GM20000 (cell line): ENCODE measurements around the gene ZCCHC24.
A peak's percentile ranks its signal among the peaks of the same experiment; 100 is the strongest.

ENCODE experiments used
- DNase-seq: peaks from one replicate; pipeline ENCODE4 v3.0.0; 2012; ENCODE audit warnings: low spot score
- TF ChIP-seq, protein P1 (sequence below): IDR thresholded peaks from 2 replicates; pipeline ENCODE4 v1.5.1; 2012; ENCODE audit warnings: mild to moderate bottlenecking, control low read depth; ENCODE audit errors: extremely low read depth, missing control alignments

Gene ZCCHC24

DNA sequence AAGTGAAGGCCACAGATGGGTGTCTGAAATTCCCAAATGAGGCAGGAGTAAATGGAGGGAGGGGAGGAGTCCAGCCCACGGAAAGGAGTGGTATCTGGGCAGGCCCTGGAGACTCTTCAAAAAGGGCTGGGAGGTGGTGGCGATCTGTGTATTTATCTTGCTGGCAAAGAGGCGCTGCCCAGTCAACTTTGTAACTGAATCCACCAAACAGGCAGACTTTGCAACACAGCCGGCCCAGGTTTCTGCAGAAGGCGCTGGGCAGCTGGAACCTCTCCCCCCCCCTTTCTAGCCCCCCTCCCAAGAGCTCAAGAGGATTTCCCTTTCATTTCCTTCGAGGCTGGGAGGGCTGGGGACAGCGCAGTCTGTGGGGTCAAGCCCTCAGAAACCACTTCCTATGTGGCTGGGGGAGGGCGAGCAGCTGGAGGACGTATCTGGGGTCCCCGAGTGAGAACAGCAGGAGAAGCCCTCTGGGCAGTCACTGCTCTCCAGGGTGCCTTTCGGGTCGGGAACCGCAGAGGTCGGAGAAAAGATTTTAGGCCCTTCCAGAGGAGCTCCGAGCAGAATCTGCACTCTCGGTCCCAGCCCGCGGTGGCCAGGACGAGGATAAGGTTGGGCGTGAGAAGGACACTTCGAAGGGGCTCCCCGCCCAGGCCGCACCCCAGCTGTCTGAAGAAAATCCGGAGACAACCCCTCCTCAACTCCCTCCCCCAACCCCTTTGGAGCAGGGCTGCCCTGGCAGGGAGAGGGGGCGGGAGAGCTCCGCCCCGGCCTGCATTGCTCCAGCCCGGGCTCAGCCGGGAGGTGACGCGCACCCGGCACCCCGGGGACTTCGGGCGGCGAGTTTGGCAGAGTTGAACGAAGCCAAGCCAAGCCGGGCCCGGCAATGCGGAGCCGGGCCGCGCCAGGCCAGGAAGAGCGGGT lies 965 bp downstream of the ZCCHC24 start:
- TF ChIP-seq, protein P1, sequence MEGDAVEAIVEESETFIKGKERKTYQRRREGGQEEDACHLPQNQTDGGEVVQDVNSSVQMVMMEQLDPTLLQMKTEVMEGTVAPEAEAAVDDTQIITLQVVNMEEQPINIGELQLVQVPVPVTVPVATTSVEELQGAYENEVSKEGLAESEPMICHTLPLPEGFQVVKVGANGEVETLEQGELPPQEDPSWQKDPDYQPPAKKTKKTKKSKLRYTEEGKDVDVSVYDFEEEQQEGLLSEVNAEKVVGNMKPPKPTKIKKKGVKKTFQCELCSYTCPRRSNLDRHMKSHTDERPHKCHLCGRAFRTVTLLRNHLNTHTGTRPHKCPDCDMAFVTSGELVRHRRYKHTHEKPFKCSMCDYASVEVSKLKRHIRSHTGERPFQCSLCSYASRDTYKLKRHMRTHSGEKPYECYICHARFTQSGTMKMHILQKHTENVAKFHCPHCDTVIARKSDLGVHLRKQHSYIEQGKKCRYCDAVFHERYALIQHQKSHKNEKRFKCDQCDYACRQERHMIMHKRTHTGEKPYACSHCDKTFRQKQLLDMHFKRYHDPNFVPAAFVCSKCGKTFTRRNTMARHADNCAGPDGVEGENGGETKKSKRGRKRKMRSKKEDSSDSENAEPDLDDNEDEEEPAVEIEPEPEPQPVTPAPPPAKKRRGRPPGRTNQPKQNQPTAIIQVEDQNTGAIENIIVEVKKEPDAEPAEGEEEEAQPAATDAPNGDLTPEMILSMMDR, result no peak
- peak; percentile 68 for DNase-seq

DNA sequence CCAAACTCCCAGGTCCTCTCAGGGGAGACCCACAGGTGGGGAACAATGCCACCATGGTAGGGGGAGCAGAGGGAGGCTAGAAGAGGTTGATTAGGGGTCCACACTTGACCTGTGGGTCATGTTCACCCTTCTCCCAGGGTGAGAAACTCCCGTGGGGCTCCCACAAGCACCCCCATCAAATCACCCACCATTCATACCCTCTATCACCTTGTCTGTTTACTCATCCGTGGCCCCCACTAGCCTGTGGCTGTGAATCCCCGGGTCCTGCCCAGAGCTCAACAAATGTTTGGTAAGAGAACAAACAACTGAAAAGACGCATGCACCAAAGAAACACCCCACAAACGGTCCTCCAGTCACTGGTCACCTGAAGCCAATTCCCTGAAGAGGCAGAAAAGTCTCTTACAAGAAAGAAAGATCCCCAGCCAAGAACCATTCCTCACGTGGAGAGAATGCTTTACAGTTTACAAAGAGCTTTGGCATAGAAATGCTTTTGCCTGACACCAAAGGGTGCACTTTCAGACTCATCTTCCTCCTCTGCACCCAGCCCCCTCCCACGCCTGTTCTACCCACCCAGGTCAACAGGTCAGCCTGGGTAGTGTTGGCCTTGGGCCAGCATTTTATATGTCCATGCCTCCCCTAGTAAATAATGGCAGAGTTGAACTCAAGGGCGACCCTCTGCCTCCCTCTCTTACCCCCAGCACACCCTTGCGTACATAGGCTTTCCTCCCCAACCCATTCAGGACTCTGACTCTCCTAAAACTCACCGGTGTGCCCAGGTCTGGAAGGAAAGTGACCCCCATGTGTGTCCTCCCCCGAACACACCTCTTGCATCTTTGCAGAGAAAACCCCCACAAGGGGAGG lies 1.9 kb downstream of the ZCCHC24 start:
- no peak for DNase-seq
- TF ChIP-seq, protein P1, result no peak

DNA sequence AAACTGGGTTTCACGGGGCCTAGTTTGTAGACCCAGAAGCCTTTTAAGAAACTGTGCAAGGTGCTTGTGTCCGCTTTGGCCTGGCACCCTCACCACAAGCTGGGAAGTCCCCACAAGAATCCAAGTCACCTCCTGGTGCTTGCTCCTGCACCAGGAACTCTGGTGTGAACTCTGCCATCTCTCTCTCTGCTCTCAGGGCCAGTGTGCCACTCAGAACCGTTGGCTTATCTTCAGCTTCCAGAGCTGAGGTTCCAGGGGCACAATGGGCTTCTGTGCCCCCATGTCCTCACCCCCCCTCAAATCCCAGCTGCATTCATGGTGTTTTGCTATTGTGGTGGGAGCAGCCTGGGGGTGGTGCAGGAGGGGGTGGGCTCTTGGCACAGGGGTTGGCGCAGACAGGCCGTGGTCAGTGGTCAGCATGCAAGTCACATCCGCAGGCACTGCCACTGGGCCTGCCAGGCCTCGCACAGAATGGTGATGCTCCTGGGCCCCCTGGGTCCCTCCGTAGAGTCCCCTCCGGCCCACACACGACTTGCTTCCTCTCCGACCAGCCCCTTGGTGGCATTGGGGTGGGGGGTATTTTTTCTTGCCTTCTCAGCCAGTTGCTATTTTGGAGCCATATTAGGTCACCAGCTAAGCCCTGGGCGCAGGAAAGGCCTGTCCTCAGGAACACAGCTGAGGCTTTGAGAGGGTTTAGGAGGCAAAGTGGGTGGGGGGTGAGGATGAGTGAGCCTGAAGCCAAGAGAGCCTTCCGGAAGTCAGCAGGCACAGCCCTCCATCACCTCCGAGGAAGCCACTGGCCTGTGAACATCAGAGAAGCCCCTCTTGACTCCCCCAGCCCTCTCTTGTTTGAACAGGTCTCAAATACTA lies 3.0 kb downstream of the ZCCHC24 start:
- DNase-seq, result no peak
- TF ChIP-seq, protein P1, result no peak

DNA sequence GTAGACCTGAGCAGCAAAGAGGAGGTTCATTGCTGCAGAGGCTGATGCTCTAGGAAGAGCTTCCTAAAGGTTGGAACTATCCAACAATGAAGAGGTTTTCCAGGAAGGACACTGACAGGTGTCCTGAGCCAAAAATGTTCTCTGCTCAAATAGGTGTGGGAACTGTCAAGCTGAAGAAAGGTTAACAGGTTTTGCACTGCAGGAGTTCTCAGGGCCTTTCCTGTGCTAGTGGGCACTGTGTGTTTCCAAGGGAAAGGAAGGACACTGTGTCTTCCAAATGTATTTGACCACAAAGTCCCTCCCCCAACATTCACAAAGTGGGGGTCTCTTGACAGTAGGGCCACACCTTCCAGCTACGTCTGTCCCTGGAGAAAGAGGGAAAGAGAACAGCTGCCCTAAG lies 4.0 kb downstream of the ZCCHC24 start:
- no peak for DNase-seq
- TF ChIP-seq, protein P1, result no peak

DNA sequence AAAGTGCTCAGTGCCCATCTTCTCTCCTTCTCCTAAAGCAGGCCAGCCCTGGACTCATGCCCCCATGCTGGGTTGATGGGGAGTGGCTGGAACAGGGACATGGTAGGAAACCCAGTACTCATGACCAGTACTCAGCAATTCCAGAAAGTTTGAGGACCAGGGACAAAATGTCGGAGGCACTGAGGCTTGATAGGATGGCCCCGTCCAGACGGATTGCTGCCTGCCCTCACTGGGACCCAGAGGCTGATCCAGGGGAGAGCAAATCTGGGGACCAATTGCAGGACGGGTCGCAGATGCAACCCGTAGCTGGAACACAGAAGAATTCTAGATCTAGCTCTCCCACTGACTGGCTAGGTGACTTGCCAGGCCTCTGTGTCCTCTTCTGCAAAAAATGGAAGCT lies 5.1 kb downstream of the ZCCHC24 start:
- DNase-seq, result no peak
- TF ChIP-seq, protein P1, result no peak

DNA sequence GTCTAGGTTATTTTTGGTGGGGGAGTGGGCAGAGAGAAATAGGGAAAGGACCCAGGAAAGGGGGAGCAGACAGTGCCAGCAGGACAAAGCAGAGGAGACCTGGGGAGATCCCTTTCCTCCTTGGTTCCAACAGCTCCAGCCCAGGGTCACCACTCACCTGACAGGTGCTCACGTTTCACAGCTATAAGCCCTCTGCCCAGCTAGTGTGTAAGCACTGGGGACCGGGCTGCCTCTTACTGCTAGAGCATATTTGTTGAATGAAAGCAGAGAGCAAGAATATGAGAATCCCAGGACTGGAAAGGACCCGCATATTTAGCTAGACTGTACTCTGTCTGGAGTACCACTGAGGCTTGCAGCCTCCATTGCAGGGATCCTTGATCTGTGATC lies 6.7 kb downstream of the ZCCHC24 start:
- TF ChIP-seq, protein P1, result no peak
- no peak for DNase-seq
